GM23338 (cell line): ENCODE measurements around the gene FMN1. TPM values are rescaled to one million over a fixed set of nuclear protein-coding genes. Genes with fewer than 3 reads are reported as not detected.

ENCODE experiments used
- ATAC-seq: fragments of 200-7000 bp; cut with Tn5 transposase; 3 replicates; pipeline ENCODE4 v1.9.1; 2020
- DNase-seq: peaks from one replicate; pipeline ENCODE4 v3.0.0-alpha.2; 2015; ENCODE audit warnings: low spot score
- H2AFZ ChIP-seq: fragments of 200-600 bp; sonication (generic); 2 replicates; pipeline ENCODE4 v1.8.0; 2016; ENCODE audit warnings: antibody characterized with exemption, mild to moderate bottlenecking, moderate library complexity
- H3F3A ChIP-seq: fragments of 200-600 bp; sonication (generic); replicated peaks from 2 replicates; pipeline ENCODE4 v1.8.0; 2017; ENCODE audit warnings: antibody characterized with exemption, mixed run types, low read depth
- H3K27ac ChIP-seq: fragments of 200-600 bp; sonication (generic); 2 replicates; pipeline ENCODE4 v1.6.1; 2016; ENCODE audit warnings: low read depth
- H3K27me3 ChIP-seq: fragments of 200-600 bp; sonication (generic); 2 replicates; pipeline ENCODE4 v1.8.0; 2016; ENCODE audit warnings: mild to moderate bottlenecking, mixed run types, moderate library complexity; ENCODE audit not compliant: insufficient read depth
- H3K36me3 ChIP-seq: fragments of 200-600 bp; sonication (generic); 2 replicates; pipeline ENCODE4 v1.8.0; 2016; ENCODE audit warnings: mild to moderate bottlenecking; ENCODE audit not compliant: insufficient read depth
- H3K4me1 ChIP-seq: fragments of 200-600 bp; sonication (generic); 2 replicates; pipeline ENCODE4 v1.8.0; 2016; ENCODE audit warnings: mild to moderate bottlenecking, moderate library complexity; ENCODE audit not compliant: insufficient read depth
- H3K4me2 ChIP-seq: fragments of 200-600 bp; sonication (generic); 2 replicates; pipeline ENCODE4 v1.7.1; 2017; ENCODE audit warnings: mixed run types
- H3K4me3 ChIP-seq: fragments of 200-600 bp; sonication (generic); 2 replicates; pipeline ENCODE4 v1.6.1; 2016; ENCODE audit warnings: mixed run types
- H3K79me2 ChIP-seq: fragments of 200-600 bp; sonication (generic); replicated peaks from 2 replicates; pipeline ENCODE4 v1.8.0; 2017; ENCODE audit warnings: mild to moderate bottlenecking; ENCODE audit not compliant: insufficient read depth
- H3K9me2 ChIP-seq: fragments of 200-600 bp; sonication (generic); 2 replicates; pipeline ENCODE4 v1.8.0; 2017; ENCODE audit not compliant: insufficient read depth
- H4K20me1 ChIP-seq: fragments of 200-600 bp; sonication (generic); replicated peaks from 2 replicates; pipeline ENCODE4 v1.8.0; 2017; ENCODE audit warnings: mild to moderate bottlenecking; ENCODE audit not compliant: insufficient read depth
- H3K27ac Mint-ChIP-seq: 2 replicates; pipeline ENCODE4 v1.8.0; 2020; ENCODE audit warnings: inconsistent platforms, mild to moderate bottlenecking, moderate library complexity, mixed read lengths
- H3K27me3 Mint-ChIP-seq: 3 replicates; pipeline ENCODE4 v1.8.0; 2022; ENCODE audit warnings: low read depth, mild to moderate bottlenecking, moderate library complexity, mixed read lengths, inconsistent platforms; ENCODE audit not compliant: insufficient read depth, poor library complexity
- H3K36me3 Mint-ChIP-seq: 3 replicates; pipeline ENCODE4 v1.8.0; 2021; ENCODE audit warnings: low read depth, mild to moderate bottlenecking, inconsistent platforms, moderate library complexity, mixed read lengths
- H3K4me1 Mint-ChIP-seq: 3 replicates; pipeline ENCODE4 v1.8.0; 2020; ENCODE audit warnings: mild to moderate bottlenecking, inconsistent platforms, mixed read lengths
- H3K4me3 Mint-ChIP-seq: 3 replicates; pipeline ENCODE4 v1.8.0; 2021; ENCODE audit warnings: moderate library complexity, mild to moderate bottlenecking, inconsistent platforms, mixed read lengths
- H3K9me3 Mint-ChIP-seq: 3 replicates; pipeline ENCODE4 v1.8.0; 2020; ENCODE audit warnings: moderate library complexity, mild to moderate bottlenecking, inconsistent platforms, mixed read lengths
- CREB1 ChIP-seq: fragments of 250-450 bp; sonication (Bioruptor Pico); IDR thresholded peaks from 2 replicates; pipeline ENCODE4 v1.5.0; 2020; ENCODE audit warnings: low read depth, mild to moderate bottlenecking, moderate library complexity
- CTCF ChIP-seq, 2 experiments: fragments of 200-600 bp in 1 of 2; sonication (generic) in 1 of 2; conservative IDR thresholded peaks; 2 replicates each; pipeline versions ENCODE4 v1.5.1 to v1.6.1; 2016 to 2017; ENCODE audit warnings: antibody characterized with exemption in 2 of 2, low read depth in 2 of 2, mild to moderate bottlenecking in 2 of 2, moderate library complexity in 1 of 2
- EZH2 ChIP-seq: fragments of 200-600 bp; sonication (generic); IDR thresholded peaks from one replicate; pipeline ENCODE4 v1.8.0; 2017; ENCODE audit warnings: antibody characterized with exemption, mild to moderate bottlenecking, low read depth; ENCODE audit not compliant: unreplicated experiment
- EZH2phosphoT487 ChIP-seq: fragments of 200-600 bp; sonication (generic); IDR thresholded peaks from one replicate; pipeline ENCODE4 v1.8.1; 2018; ENCODE audit warnings: antibody characterized with exemption; ENCODE audit not compliant: unreplicated experiment
- POLR2AphosphoS5 ChIP-seq: IDR thresholded peaks from 2 replicates; pipeline ENCODE4 v1.6.1; 2016; ENCODE audit warnings: antibody characterized with exemption, low read depth
- ZNF114 ChIP-seq: fragments of 250-450 bp; sonication (Bioruptor Pico); IDR thresholded peaks from 2 replicates; pipeline ENCODE4 v1.5.0; 2020; ENCODE audit warnings: mild to moderate bottlenecking, moderate library complexity
- ZNF331 ChIP-seq: fragments of 250-450 bp; sonication (Bioruptor Pico); IDR thresholded peaks from 2 replicates; pipeline ENCODE4 v1.5.0; 2020; ENCODE audit warnings: low read depth, mild to moderate bottlenecking, moderate library complexity
- ZNF462 ChIP-seq: fragments of 250-450 bp; sonication (Bioruptor Pico); IDR thresholded peaks from 2 replicates; pipeline ENCODE4 v1.5.0; 2020; ENCODE audit warnings: mild to moderate bottlenecking, moderate library complexity
- polyA plus RNA-seq: library from polyadenylated mRNA; unstranded; fragments of >200 nt; fragmentation: Nextera tagmentation; extraction: Ambion mirVana; gene quantifications from 2 replicates; pipeline ENCODE4 v1.2.1, GENCODE V29; 2016
- total RNA-seq: library from RNA; depleted of rRNA; stranded (reverse); fragments of >200 nt; shearing (Covaris generic); gene quantifications from 2 replicates; pipeline ENCODE4 v1.2.3, GENCODE V29; 2014
- TF ChIP-seq, protein P1 (sequence below): IDR thresholded peaks from 2 replicates; pipeline ENCODE4 v1.6.1; 2016; ENCODE audit warnings: antibody characterized with exemption

The FMN1 gene
- total and polyA plus RNA-seq, 2 experiments from 2014 or later: 1.2 to 1.6 TPM

DNA sequence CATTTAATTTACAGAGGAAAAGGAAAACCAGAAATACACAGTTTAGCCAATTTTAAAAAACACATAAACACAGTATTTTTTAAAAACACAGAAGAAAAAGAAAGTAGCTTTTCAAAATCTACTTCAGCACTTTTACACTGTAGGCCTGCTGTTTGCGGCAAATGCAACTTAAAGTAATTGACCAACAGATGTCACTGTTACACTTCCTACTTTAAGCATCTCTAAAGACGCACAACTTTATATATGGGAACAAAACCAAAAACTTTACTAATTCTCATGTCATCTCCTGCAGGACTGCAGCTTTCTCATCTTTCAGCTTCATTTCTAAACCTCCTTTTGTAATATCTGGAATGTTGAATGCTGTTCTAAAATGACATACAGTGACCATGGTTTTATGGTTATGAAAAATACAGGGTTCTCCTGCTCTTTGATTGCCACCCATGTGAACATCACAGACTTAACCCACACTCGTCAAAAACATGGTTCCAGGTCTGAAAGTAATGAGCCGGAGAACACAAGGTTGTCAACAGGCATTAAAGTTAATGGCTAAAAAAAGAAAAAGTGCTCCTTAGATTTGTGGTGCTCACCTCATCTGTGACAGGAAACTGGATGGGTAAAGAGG lies 107.9 kb downstream of the FMN1 start:
- Histone ChIP-seq H3K4me3 (no peak overlapping the region), H3K36me3 (no peaks in the 10 kb centered on the region), H3K4me1 (peaks cover 13% of the 10 kb centered on the region; the same call in 1 of the 2 replicates), H3F3A (no peaks in the 10 kb centered on the region), H4K20me1 (no peaks in the 10 kb centered on the region), H2AFZ (no peak overlapping the region), H3K27ac (no peak overlapping the region), H3K27me3 (no peaks in the 10 kb centered on the region), H3K79me2 (no peaks in the 10 kb centered on the region), H3K4me2 (no peak overlapping the region), H3K9me2 (no peaks in the 10 kb centered on the region)
- H3K27me3 Mint-ChIP-seq: peaks cover 2% of the 10 kb centered on the region
- no peaks in the 10 kb centered on the region for H3K36me3 Mint-ChIP-seq
- H3K4me1 Mint-ChIP-seq: peaks cover 36% of the 10 kb centered on the region
- TF ChIP-seq POLR2AphosphoS5 (no peak), EZH2 (no peak), CTCF (conservative IDR thresholded peaks at IDR 0.05; ENCODE audit: low read depth in 2 of 2) (peak; percentile 68 to 77)
- TF ChIP-seq, protein P1, sequence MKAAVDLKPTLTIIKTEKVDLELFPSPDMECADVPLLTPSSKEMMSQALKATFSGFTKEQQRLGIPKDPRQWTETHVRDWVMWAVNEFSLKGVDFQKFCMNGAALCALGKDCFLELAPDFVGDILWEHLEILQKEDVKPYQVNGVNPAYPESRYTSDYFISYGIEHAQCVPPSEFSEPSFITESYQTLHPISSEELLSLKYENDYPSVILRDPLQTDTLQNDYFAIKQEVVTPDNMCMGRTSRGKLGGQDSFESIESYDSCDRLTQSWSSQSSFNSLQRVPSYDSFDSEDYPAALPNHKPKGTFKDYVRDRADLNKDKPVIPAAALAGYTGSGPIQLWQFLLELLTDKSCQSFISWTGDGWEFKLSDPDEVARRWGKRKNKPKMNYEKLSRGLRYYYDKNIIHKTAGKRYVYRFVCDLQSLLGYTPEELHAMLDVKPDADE: no peak
- DNase-seq (peak; percentile 70), ATAC-seq (peak; percentile 67)
- H3K9me3 Mint-ChIP-seq: no peaks in the 10 kb centered on the region
- H3K27ac Mint-ChIP-seq: no peak overlapping the region
- no peak overlapping the region for H3K4me3 Mint-ChIP-seq

- no peaks in the 10 kb centered on the region for H3K9me3 Mint-ChIP-seq
- no peaks in the 10 kb centered on the region for H3F3A ChIP-seq
- H3K4me1 ChIP-seq: peaks cover 13% of the 10 kb centered on the region; the same call in 1 of the 2 replicates
- no peak overlapping the region for H3K27ac ChIP-seq
- no peaks in the 10 kb centered on the region for H3K27me3 Mint-ChIP-seq
- H3K79me2 ChIP-seq: no peaks in the 10 kb centered on the region
- H3K4me2 ChIP-seq: no peak overlapping the region
- no peaks in the 10 kb centered on the region for H4K20me1 ChIP-seq
- DNase-seq: no peak
- no peak overlapping the region for H3K4me3 ChIP-seq
- ATAC-seq: no peak
- no peaks in the 10 kb centered on the region for H3K9me2 ChIP-seq
- peaks cover 42% of the 10 kb centered on the region for H3K4me1 Mint-ChIP-seq
- no peak overlapping the region for H3K27ac Mint-ChIP-seq
- no peak for TF ChIP-seq ZNF114 (CRISPR knock-in tag)
- no peak for TF ChIP-seq ZNF462 (CRISPR knock-in tag)
- no peak for TF ChIP-seq EZH2phosphoT487
- TF ChIP-seq CTCF (conservative IDR thresholded peaks at IDR 0.05; ENCODE audit: low read depth in 2 of 2): no peak
- no peak for TF ChIP-seq ZNF331 (CRISPR knock-in tag)
- TF ChIP-seq POLR2AphosphoS5: no peak
- TF ChIP-seq CREB1 (CRISPR knock-in tag): no peak
- no peaks in the 10 kb centered on the region for H3K36me3 Mint-ChIP-seq
- H3K36me3 ChIP-seq: no peaks in the 10 kb centered on the region
- H2AFZ ChIP-seq: no peak overlapping the region
- no peaks in the 10 kb centered on the region for H3K27me3 ChIP-seq
- no peak overlapping the region for H3K4me3 Mint-ChIP-seq
Measured at GRCh38 chr15:33084661-33085060, 109.9 kb downstream of the FMN1 start.
